ENCODE data around the gene IQSEC1. TPM values are rescaled to one million over a fixed set of nuclear protein-coding genes. Genes with fewer than 3 reads are reported as not detected.

Gene IQSEC1
- total and polyA plus RNA-seq, 2 of the 8 experiments (the other 6 are each of a cell fraction or from before 2014, with no cell fraction given), result 6.8 to 28.8 TPM

- Histone ChIP-seq H3K14ac (ENCODE audit: insufficient read length) (no peak overlapping the region), H4K5ac (ENCODE audit: insufficient read length, low read depth, low read length) (no peak overlapping the region), H2BK5ac (ENCODE audit: low read depth, low read length) (no peak overlapping the region), H2AK5ac (ENCODE audit: low read depth, low read length) (no peak overlapping the region), H3K9ac (replicated peaks in 1 of 4; ENCODE audit: extremely low read depth in 1 of 4, low read depth in 3 of 4, low read length in 3 of 4) (no peak overlapping the region), H3K4me3 (ENCODE audit: extremely low read depth in 1 of 4, insufficient read depth in 2 of 4, low read depth in 3 of 4, low read length in 4 of 4) (no peak overlapping the region), H2AFZ (ENCODE audit: low read length) (no peak overlapping the region), H4K8ac (ENCODE audit: extremely low read depth, insufficient read depth, low read length) (no peak overlapping the region), H3K23ac (ENCODE audit: insufficient read length) (no peak overlapping the region), H3K23me2 (ENCODE audit: low read depth, low read length) (no peaks in the 10 kb centered on the region), H2BK120ac (replicated peaks; ENCODE audit: low read depth, low read length) (no peak overlapping the region), H3K79me2 (ENCODE audit: control insufficient read depth in 1 of 2, insufficient read depth in 2 of 2, low read length in 2 of 2) (no peaks in the 10 kb centered on the region), H3K4me1 (replicated peaks in 1 of 4; ENCODE audit: control insufficient read depth in 3 of 4, insufficient read depth in 4 of 4, low read length in 3 of 4) (peaks cover 5 to 10% (median 6%) of the 10 kb centered on the region in 4 experiments), H4K91ac (replicated peaks; ENCODE audit: insufficient read length, low read length) (no peak overlapping the region), H3K56ac (replicated peaks; ENCODE audit: insufficient read length, low read depth, low read length) (no peak overlapping the region), H3K9me3 (ENCODE audit: insufficient read depth in 2 of 2, low read depth in 1 of 2, low read length in 1 of 2) (no peaks in the 10 kb centered on the region), H3K4ac (replicated peaks; ENCODE audit: insufficient read length, low read depth, low read length) (no peak overlapping the region), H2BK15ac (ENCODE audit: low read length) (no peak overlapping the region), H3K4me2 (ENCODE audit: insufficient read depth in 1 of 2, low read depth in 2 of 2, low read length in 2 of 2) (no peak overlapping the region), H3K27me3 (replicated peaks in 1 of 4; ENCODE audit: control insufficient read depth in 3 of 4, extremely low read depth in 1 of 4, insufficient read depth in 3 of 4, low read length in 3 of 4) (peaks cover 0 to 3% (median 0%) of the 10 kb centered on the region in 4 experiments; a peak in 1 of 7 replicates), H2BK20ac (ENCODE audit: low read length) (no peak overlapping the region), H3K36me3 (ENCODE audit: control insufficient read depth in 2 of 4, insufficient read depth in 4 of 4, low read length in 3 of 4) (no peaks in the 10 kb centered on the region), H3K27ac (ENCODE audit: low read depth, low read length) (no peak overlapping the region), H4K20me1 (replicated peaks in 1 of 2; ENCODE audit: control insufficient read depth in 1 of 2, insufficient read depth in 2 of 2, low read length in 2 of 2) (no peaks in the 10 kb centered on the region), H2BK12ac (ENCODE audit: low read depth, low read length) (no peak overlapping the region; the same call in 1 of the 2 replicates), H3K79me1 (ENCODE audit: low read depth, low read length) (no peaks in the 10 kb centered on the region), H3K18ac (ENCODE audit: extremely low read depth, low read length) (no peak overlapping the region)
- DNase-seq (ENCODE audit: low read depth in 1 of 2, low spot score in 2 of 2) (no peak), FAIRE-seq (no peak)
- ChIA-PET POLR2A (ENCODE audit: partially characterized antibody) (no interaction called here), CTCF (ENCODE audit: partially characterized antibody) (interaction anchor here (1.7 to 13.5 kb wide), 4 partner anchors 9 to 18 kb away, joined by 7 to 71 read pairs (median 16); no protein-coding TSS in a partner anchor)
- WGBS, 2 experiments (ENCODE audit: extremely low coverage in 1 of 2, insufficient coverage in 1 of 2, insufficient read length in 1 of 2, insufficient replicate concordance in 2 of 2, low coverage in 1 of 2, low lambda C conversion rate in 2 of 2, missing lambda C conversion rate in 1 of 2), result 94% methylated on average over 7 of the region's 7 CpGs; no CpG with 5 or more reads in 1 of the 2 experiments
- TF ChIP-seq RNF2 (IDR thresholded peaks at IDR 0.05; ENCODE audit: borderline replicate concordance, low read depth, low read length, missing control alignments, poor library complexity, severe bottlenecking), result no peak
- TF ChIP-seq BCL11A (IDR thresholded peaks at IDR 0.05; ENCODE audit: low read depth in 2 of 2, low read length in 2 of 2), result no peak
- TF ChIP-seq HDAC6 (IDR thresholded peaks at IDR 0.05; ENCODE audit: low read depth, low read length), result no peak
- TF ChIP-seq E2F6 (IDR thresholded peaks at IDR 0.05), result no peak
- no peak for TF ChIP-seq TAF1 (IDR thresholded peaks at IDR 0.05; ENCODE audit: low read depth, low read length)
- TF ChIP-seq EGR1 (IDR thresholded peaks at IDR 0.05; ENCODE audit: borderline replicate concordance, low read depth, low read length), result no peak
- no peak for TF ChIP-seq FOSL1 (IDR thresholded peaks at IDR 0.05; ENCODE audit: insufficient read depth, low read depth, low read length)
- TF ChIP-seq ZNF274 (IDR thresholded peaks at IDR 0.05; ENCODE audit: borderline replicate concordance, extremely low read depth, low read length), result no peak
- no peak for TF ChIP-seq SIX5 (IDR thresholded peaks at IDR 0.05; ENCODE audit: low read depth, low read length)
- no peak for TF ChIP-seq POLR2A (IDR thresholded peaks at IDR 0.05; ENCODE audit: control extremely low read depth in 1 of 2, low read depth in 2 of 2, low read length in 2 of 2)
- TF ChIP-seq GABPA (IDR thresholded peaks at IDR 0.05; ENCODE audit: borderline replicate concordance, insufficient read depth, low read length), result no peak
- TF ChIP-seq USF2 (IDR thresholded peaks at IDR 0.05; ENCODE audit: low read length), result no peak
Observed at GRCh38 chr3:13009946-13010315, 63.3 kb downstream of the IQSEC1 start.
